GM21515 (cell line): ENCODE data around the gene RTN4IP1.

Experiments
- ATAC-seq: cut with Tn5 transposase; IDR thresholded peaks from one replicate; pipeline ENCODE4 v1.9.1; 2021; ENCODE audit not compliant: unreplicated experiment

RTN4IP1 gene

GRCh38 chr6:106525107-106525881 lies 104.0 kb downstream of the RTN4IP1 start:
- ATAC-seq, result peak; percentile 48

GRCh38 chr6:106522562-106523250 lies 106.6 kb downstream of the RTN4IP1 start:
- no peak for ATAC-seq
